Thyroid gland (tissue), 4 donors: ENCODE results near the gene UQCC5. TPM values are rescaled to one million over a fixed set of nuclear protein-coding genes. Genes with fewer than 3 reads are reported as not detected.

Experiments used
- small RNA-seq: library from RNA; depleted of rRNA; stranded (forward); fragments of <200 nt; gene quantifications from one replicate; pipeline ENCODE3, GENCODE V24; 2016
- total RNA-seq, 4 donors: library from RNA; depleted of rRNA; stranded (reverse); fragments of >200 nt; gene quantifications; one replicate each; pipeline ENCODE4 v1.2.3, GENCODE V29; 2016

Gene UQCC5
- total RNA-seq, 4 donors from 2014 or later: 4.8 to 34.3 (median 9.4) TPM

Small RNA genes lying within 50 kb of the gene (small RNA-seq; reads per million reads assigned to genes)
- gene RNU6-856P (not detected), gene RNU6ATAC16P (not detected)

Other genes starting within 250 kb of the UQCC5 start
- gene GLYCTK, start 248.8 kb upstream of the UQCC5 start, total RNA-seq: 10 to 100 TPM in 3 of 4 donors, 1 to 10 TPM in 1; 8.9 to 20.3 (median 15.3) TPM
- 10 to 100 TPM in 1 of 4 donors, 1 to 10 TPM in 3; 4.6 to 14.2 (median 7.5) TPM for gene DNAH1, start 220.3 kb upstream of the UQCC5 start, total RNA-seq
- gene BAP1, start 126.6 kb upstream of the UQCC5 start, total RNA-seq: 10 to 100 TPM; 66.7 to 78.4 (median 73.8) TPM
- gene PHF7, start 125.9 kb upstream of the UQCC5 start, total RNA-seq: 10 to 100 TPM in 2 of 4 donors, 1 to 10 TPM in 2; 3.6 to 14.5 (median 9.5) TPM
- 10 to 100 TPM in 2 of 4 donors, 1 to 10 TPM in 2; 3.7 to 18.6 (median 11.5) TPM for gene SEMA3G, start 91.5 kb upstream of the UQCC5 start, total RNA-seq
- 10 to 100 TPM in 3 of 4 donors, 1 to 10 TPM in 1; 4.0 to 43.5 (median 13.9) TPM for gene TNNC1, start 82.6 kb upstream of the UQCC5 start, total RNA-seq
- 10 to 100 TPM; 71.8 to 88.2 (median 86.2) TPM for gene NISCH, start 81.0 kb upstream of the UQCC5 start, total RNA-seq
- 100 to 1,000 TPM in 1 of 4 donors, 10 to 100 TPM in 3; 31.8 to 100 (median 67.4) TPM for gene STAB1, start 41.3 kb upstream of the UQCC5 start, total RNA-seq
- 10 to 100 TPM; 40.5 to 55.1 (median 45.0) TPM for gene NT5DC2, start 2.7 kb upstream of the UQCC5 start, total RNA-seq
- 100 to 1,000 TPM; 111 to 165 (median 125) TPM for gene PBRM1, start 149.3 kb downstream of the UQCC5 start, total RNA-seq
- 10 to 100 TPM; 39.2 to 68.4 (median 41.7) TPM for gene GNL3, start 149.4 kb downstream of the UQCC5 start, total RNA-seq
- 100 to 1,000 TPM in 3 of 4 donors, 10 to 100 TPM in 1; 97.8 to 145 (median 107) TPM for gene GLT8D1, start 169.2 kb downstream of the UQCC5 start, total RNA-seq
- gene SPCS1, start 169.5 kb downstream of the UQCC5 start, total RNA-seq: 100 to 1,000 TPM; 134 to 263 (median 185) TPM
- 10 to 100 TPM; 36.7 to 65.6 (median 41.8) TPM for gene NEK4, start 234.3 kb downstream of the UQCC5 start, total RNA-seq
- not detected for gene ITIH1, start 241.0 kb downstream of the UQCC5 start, total RNA-seq